Measurements from ENCODE around the gene CHPF. TPM values are rescaled to one million over a fixed set of nuclear protein-coding genes. Genes with fewer than 3 reads are reported as not detected.

Gene CHPF
- total and polyA plus RNA-seq, 4 donors = 26.5 to 135 (median 58.2) TPM

DNA sequence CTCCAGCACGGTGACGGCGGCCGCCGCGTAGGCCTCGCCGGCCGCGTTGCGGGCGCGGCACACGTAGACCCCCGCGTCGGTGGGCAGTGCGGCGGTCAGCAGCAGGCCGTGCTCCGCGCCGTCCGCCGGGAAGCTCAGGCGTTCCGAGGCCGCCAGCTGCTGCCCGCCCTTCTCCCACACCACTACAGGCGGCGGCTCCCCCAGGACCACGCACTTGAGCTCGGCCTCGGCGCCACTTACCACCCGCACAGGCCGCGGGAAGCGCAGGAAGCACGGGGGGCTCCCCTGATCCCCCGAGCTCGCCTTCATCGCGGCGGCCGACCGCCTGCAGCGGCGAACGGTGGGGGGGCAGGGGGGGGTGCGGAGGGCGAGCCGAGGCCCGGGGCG, 27.3 kb upstream of the CHPF start (continued):
- TF ChIP-seq HNF4A (conservative IDR thresholded peaks at IDR 0.05) (no peak), HNF4G (IDR thresholded peaks at IDR 0.05) (no peak), RXRA (IDR thresholded peaks at IDR 0.05) (no peak)
- TF ChIP-seq, protein P1, sequence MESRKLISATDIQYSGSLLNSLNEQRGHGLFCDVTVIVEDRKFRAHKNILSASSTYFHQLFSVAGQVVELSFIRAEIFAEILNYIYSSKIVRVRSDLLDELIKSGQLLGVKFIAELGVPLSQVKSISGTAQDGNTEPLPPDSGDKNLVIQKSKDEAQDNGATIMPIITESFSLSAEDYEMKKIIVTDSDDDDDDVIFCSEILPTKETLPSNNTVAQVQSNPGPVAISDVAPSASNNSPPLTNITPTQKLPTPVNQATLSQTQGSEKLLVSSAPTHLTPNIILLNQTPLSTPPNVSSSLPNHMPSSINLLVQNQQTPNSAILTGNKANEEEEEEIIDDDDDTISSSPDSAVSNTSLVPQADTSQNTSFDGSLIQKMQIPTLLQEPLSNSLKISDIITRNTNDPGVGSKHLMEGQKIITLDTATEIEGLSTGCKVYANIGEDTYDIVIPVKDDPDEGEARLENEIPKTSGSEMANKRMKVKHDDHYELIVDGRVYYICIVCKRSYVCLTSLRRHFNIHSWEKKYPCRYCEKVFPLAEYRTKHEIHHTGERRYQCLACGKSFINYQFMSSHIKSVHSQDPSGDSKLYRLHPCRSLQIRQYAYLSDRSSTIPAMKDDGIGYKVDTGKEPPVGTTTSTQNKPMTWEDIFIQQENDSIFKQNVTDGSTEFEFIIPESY (IDR thresholded peaks at IDR 0.05) = no peak

DNA sequence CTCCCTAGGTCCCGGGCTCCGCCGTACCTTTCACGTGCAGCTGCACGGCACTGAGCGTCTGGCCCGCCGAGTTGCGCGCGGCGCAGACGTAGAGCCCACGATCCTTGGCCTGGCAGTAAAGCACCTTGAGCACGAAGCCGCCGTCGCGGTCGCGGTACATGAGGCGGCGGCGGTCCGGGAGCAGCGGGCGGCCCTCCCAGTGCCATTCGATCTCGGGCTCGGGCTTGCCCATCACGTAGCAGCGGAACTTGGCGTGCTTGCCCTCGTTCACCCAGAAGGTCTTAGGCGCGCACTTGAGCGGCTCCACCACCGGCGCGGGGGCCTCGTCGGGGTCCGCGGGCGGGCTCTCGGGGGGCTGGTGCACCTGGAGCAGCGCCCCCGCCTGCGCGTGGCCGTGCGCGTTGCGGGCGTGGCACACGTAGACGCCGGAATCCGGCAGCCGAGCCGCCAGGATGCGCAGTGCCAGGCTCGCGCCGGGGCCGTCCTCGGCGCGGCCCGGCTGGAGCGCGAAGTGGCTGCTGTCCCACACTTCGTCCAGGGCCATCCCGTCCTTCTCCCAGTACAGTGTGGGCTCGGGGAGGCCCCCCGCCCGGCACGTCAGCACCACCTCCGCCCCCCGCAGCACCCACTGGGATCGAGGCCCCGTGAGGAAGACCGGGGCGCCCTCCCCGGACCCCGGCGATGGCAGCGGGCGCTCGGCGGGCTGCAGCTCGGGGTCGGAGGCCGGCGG, 26.8 kb upstream of the CHPF start:
- no peak for DNase-seq (ENCODE audit: low spot score)
- H3K36me3 ChIP-seq (ENCODE audit: control insufficient read depth in 4 of 4, insufficient read depth in 3 of 4, low read depth in 1 of 4, low read length in 3 of 4) = peaks cover 0 to 6% (median 1%) of the 10 kb centered on the region in 4 donors
- TF ChIP-seq, protein P2, sequence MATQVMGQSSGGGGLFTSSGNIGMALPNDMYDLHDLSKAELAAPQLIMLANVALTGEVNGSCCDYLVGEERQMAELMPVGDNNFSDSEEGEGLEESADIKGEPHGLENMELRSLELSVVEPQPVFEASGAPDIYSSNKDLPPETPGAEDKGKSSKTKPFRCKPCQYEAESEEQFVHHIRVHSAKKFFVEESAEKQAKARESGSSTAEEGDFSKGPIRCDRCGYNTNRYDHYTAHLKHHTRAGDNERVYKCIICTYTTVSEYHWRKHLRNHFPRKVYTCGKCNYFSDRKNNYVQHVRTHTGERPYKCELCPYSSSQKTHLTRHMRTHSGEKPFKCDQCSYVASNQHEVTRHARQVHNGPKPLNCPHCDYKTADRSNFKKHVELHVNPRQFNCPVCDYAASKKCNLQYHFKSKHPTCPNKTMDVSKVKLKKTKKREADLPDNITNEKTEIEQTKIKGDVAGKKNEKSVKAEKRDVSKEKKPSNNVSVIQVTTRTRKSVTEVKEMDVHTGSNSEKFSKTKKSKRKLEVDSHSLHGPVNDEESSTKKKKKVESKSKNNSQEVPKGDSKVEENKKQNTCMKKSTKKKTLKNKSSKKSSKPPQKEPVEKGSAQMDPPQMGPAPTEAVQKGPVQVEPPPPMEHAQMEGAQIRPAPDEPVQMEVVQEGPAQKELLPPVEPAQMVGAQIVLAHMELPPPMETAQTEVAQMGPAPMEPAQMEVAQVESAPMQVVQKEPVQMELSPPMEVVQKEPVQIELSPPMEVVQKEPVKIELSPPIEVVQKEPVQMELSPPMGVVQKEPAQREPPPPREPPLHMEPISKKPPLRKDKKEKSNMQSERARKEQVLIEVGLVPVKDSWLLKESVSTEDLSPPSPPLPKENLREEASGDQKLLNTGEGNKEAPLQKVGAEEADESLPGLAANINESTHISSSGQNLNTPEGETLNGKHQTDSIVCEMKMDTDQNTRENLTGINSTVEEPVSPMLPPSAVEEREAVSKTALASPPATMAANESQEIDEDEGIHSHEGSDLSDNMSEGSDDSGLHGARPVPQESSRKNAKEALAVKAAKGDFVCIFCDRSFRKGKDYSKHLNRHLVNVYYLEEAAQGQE (IDR thresholded peaks at IDR 0.05) = no peak
- no peak for TF ChIP-seq JUND (IDR thresholded peaks at IDR 0.05)
- TF ChIP-seq FOXA2 (IDR thresholded peaks at IDR 0.05) = no peak
- TF ChIP-seq EGR1 (IDR thresholded peaks at IDR 0.05; ENCODE audit: low read depth in 2 of 2) = no peak
- no peak for TF ChIP-seq RXRA (IDR thresholded peaks at IDR 0.05)
- no peak for TF ChIP-seq FOXA1 (IDR thresholded peaks at IDR 0.05)
- TF ChIP-seq TAF1 (conservative IDR thresholded peaks at IDR 0.05) = no peak
- TF ChIP-seq, protein P3, sequence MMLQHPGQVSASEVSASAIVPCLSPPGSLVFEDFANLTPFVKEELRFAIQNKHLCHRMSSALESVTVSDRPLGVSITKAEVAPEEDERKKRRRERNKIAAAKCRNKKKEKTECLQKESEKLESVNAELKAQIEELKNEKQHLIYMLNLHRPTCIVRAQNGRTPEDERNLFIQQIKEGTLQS (IDR thresholded peaks at IDR 0.05) = no peak
- TF ChIP-seq, protein P4, sequence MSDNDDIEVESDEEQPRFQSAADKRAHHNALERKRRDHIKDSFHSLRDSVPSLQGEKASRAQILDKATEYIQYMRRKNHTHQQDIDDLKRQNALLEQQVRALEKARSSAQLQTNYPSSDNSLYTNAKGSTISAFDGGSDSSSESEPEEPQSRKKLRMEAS (IDR thresholded peaks at IDR 0.05) = no peak
- no peak for TF ChIP-seq RAD21 (IDR thresholded peaks at IDR 0.05)
- no peak for TF ChIP-seq YY1 (IDR thresholded peaks at IDR 0.05)
- no peak for TF ChIP-seq SP1 (IDR thresholded peaks at IDR 0.05)
- H3K4me3 ChIP-seq (ENCODE audit: low read depth in 1 of 3, low read length in 3 of 3) = peak overlapping the region; percentile 57 to 81 (median 65)
- peaks cover 4 to 15% (median 6%) of the 10 kb centered on the region in 4 donors for H3K4me1 ChIP-seq (ENCODE audit: control insufficient read depth in 4 of 4, insufficient read depth in 4 of 4, low read length in 3 of 4)
- H3K9ac ChIP-seq (ENCODE audit: low read depth in 1 of 2, low read length in 2 of 2) = peak overlapping the region in 1 of 2 donors; percentile 37
- no peaks in the 10 kb centered on the region for H3K9me3 ChIP-seq (ENCODE audit: control insufficient read depth in 4 of 4, low read length in 3 of 4)
- 24% methylated on average over 95 of the region's 95 CpGs for WGBS
- no peaks in the 10 kb centered on the region for H3K27me3 ChIP-seq (ENCODE audit: control insufficient read depth in 4 of 4, insufficient read depth in 4 of 4, low read length in 3 of 4)
- peak overlapping the region in 1 of 2 donors; percentile 33 for H3K27ac ChIP-seq (ENCODE audit: low read depth in 1 of 2, low read length in 2 of 2)

DNA sequence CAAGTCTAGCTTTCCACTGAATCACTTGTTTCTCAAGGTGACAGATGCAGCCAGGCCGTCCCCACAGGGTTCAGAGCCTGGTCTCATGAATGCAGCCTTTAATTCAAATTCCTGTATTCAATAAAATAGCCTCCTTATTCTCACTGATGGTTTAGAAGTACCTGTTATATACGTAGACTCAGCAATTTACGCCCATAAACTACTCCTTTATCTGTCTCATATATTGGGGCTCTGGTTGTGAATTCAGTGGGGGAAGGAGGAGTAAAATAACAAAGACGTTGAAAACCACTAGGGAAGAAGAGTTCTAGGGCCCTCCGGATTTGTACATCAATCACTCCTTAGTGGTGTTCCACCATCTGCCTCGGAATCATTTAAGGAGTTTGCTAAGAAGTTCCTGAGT, 26.0 kb upstream of the CHPF start:
- no peak overlapping the region for H3K9ac ChIP-seq (ENCODE audit: low read depth in 1 of 2, low read length in 2 of 2)
- DNase-seq (ENCODE audit: low spot score) = no peak
- H3K4me3 ChIP-seq (ENCODE audit: low read depth in 1 of 3, low read length in 3 of 3) = no peak overlapping the region
- H3K27me3 ChIP-seq (ENCODE audit: control insufficient read depth in 4 of 4, insufficient read depth in 4 of 4, low read length in 3 of 4) = no peaks in the 10 kb centered on the region
- no peak overlapping the region for H3K27ac ChIP-seq (ENCODE audit: low read depth in 1 of 2, low read length in 2 of 2)
- 95% methylated on average over 6 of the region's 6 CpGs for WGBS
- H3K9me3 ChIP-seq (ENCODE audit: control insufficient read depth in 4 of 4, low read length in 3 of 4) = no peaks in the 10 kb centered on the region
- H3K36me3 ChIP-seq (ENCODE audit: control insufficient read depth in 4 of 4, insufficient read depth in 3 of 4, low read depth in 1 of 4, low read length in 3 of 4) = peaks cover 0 to 6% (median 2%) of the 10 kb centered on the region in 4 donors
- peaks cover 4 to 15% (median 6%) of the 10 kb centered on the region in 4 donors for H3K4me1 ChIP-seq (ENCODE audit: control insufficient read depth in 4 of 4, insufficient read depth in 4 of 4, low read length in 3 of 4)
- no peak for TF ChIP-seq JUND (IDR thresholded peaks at IDR 0.05)
- no peak for TF ChIP-seq FOXA1 (IDR thresholded peaks at IDR 0.05)

All from liver (tissue), 9 donors.